ENCODE measurements around the gene CD226.
"Not testable (repeated sequence)": the region's sequence is repeated elsewhere in the genome, so short reads cannot be mapped to it uniquely, and the experiment has no call there.

The CD226 gene

DNA sequence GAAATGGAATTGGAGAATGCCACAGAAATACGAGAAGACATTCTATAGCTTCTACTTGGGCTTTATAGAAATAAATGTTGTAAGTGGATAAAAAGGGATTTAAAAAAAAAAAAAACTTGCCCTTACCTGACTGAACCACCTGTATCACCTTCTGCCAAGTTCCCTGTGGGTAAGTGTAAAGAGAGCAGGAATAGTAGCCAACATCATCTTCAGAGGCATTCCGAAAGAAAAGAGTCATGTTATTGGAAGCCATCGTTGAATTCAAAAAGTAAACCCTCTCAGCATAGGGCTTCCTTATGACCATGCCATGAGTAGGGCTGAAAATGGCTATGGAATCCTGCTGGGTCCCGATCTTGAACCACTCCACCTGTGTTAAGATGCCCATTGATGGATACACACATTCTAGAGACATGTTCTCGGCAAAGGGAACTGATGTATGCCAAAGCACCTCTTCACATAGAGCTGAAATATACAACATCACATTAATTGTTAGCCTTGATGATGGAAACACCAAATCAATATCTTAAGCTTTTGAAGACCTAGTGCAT lies 991 bp downstream of the CD226 start:
- Histone ChIP-seq H3K36me3 (ENCODE audit: low read depth) (no peaks in the 10 kb centered on the region), H3K4me1 (ENCODE audit: insufficient read depth, poor library complexity, severe bottlenecking) (no peaks in the 10 kb centered on the region), H3K27me3 (ENCODE audit: insufficient read depth, poor library complexity, severe bottlenecking) (no peaks in the 10 kb centered on the region), H3K27ac (ENCODE audit: poor library complexity, severe bottlenecking) (no peak overlapping the region), H3K4me3 (ENCODE audit: severe bottlenecking) (no peak overlapping the region), H3K9me3 (ENCODE audit: severe bottlenecking) (no peaks in the 10 kb centered on the region)
- ATAC-seq (ENCODE audit: low read depth) (no peak), DNase-seq (ENCODE audit: low spot score) (no peak)
- TF ChIP-seq CTCF (IDR thresholded peaks at IDR 0.05; ENCODE audit: poor library complexity, severe bottlenecking): no peak

DNA sequence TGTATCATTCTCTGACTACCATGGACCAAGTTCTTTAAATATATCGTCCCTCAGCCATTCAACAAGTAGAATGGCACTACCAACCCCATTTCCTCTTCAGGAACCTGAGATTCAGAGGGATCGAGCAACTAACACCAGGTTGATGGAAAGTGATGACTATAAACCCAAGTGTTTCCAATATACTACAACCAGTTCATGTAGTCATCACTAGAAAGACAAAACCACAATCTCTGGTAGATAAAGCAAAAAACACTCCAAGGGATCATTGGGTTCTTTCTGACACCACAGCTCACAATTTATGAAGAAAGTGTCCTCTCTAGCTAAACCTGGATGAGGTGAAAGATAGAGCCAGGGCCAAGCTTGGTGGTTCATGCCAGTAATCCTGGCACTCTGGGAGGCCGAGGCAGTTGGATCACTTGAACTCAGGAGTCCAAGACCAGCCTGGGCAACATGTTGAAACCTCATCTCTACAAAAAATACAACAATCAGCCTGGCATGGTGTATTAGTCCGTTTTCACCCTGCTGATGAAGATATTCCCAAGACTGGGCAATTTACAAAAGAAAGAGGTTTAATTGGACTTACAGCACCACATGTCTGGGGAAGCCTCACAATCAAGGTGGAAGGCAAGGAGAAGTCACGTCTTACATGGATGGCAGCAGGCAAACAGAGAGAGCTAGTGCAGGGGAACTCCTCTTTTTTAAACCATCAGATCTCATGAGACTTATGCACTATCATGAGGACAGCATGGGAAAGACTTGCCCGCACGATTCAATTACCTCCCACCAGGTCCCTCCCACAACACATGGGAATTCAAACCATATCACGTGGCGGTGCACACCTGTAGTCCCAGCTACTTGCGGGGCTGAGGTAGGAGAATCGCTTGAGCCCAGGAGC lies 2.2 kb downstream of the CD226 start:
- H3K27ac ChIP-seq (ENCODE audit: poor library complexity, severe bottlenecking): no peak overlapping the region
- H3K9me3 ChIP-seq (ENCODE audit: severe bottlenecking): no peaks in the 10 kb centered on the region
- H3K27me3 ChIP-seq (ENCODE audit: insufficient read depth, poor library complexity, severe bottlenecking): no peaks in the 10 kb centered on the region
- H3K4me1 ChIP-seq (ENCODE audit: insufficient read depth, poor library complexity, severe bottlenecking): no peaks in the 10 kb centered on the region
- ATAC-seq (ENCODE audit: low read depth) (no peak), DNase-seq (ENCODE audit: low spot score) (no peak)
- no peak for TF ChIP-seq CTCF (IDR thresholded peaks at IDR 0.05; ENCODE audit: poor library complexity, severe bottlenecking)
- no peak overlapping the region for H3K4me3 ChIP-seq (ENCODE audit: severe bottlenecking)
- no peaks in the 10 kb centered on the region for H3K36me3 ChIP-seq (ENCODE audit: low read depth)

GRCh38 chr18:69944436-69944835 lies 3.2 kb downstream of the CD226 start:
- Histone ChIP-seq H3K27ac (ENCODE audit: poor library complexity, severe bottlenecking) (no peak overlapping the region), H3K36me3 (ENCODE audit: low read depth) (no peaks in the 10 kb centered on the region), H3K27me3 (ENCODE audit: insufficient read depth, poor library complexity, severe bottlenecking) (no peaks in the 10 kb centered on the region), H3K4me3 (ENCODE audit: severe bottlenecking) (no peak overlapping the region), H3K9me3 (ENCODE audit: severe bottlenecking) (no peaks in the 10 kb centered on the region), H3K4me1 (ENCODE audit: insufficient read depth, poor library complexity, severe bottlenecking) (no peaks in the 10 kb centered on the region)
- ATAC-seq (ENCODE audit: low read depth): no peak
- DNase-seq (ENCODE audit: low spot score): no peak
- TF ChIP-seq CTCF (IDR thresholded peaks at IDR 0.05; ENCODE audit: poor library complexity, severe bottlenecking): no peak

DNA sequence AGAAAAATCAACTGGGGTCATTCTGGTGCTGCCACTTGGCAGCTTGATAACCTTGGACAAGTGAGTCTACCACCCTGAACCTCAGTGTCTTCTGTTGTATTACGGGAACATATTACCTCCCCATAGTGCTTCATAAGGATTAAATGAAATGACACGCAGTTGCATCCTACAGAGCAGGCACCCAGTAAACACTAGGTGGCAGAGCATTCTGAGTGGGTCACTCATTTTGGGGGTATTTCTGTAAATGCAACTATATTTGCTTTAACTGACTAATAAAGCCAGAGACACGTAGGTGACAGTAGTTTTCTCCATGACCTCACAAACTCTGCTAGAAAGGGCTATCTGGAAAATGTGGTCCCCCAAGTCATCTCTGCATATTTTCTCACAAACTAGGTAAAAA lies 4.7 kb downstream of the CD226 start:
- no peaks in the 10 kb centered on the region for H3K4me1 ChIP-seq (ENCODE audit: insufficient read depth, poor library complexity, severe bottlenecking)
- no peak overlapping the region for H3K27ac ChIP-seq (ENCODE audit: poor library complexity, severe bottlenecking)
- H3K36me3 ChIP-seq (ENCODE audit: low read depth): no peaks in the 10 kb centered on the region
- H3K4me3 ChIP-seq (ENCODE audit: severe bottlenecking): no peak overlapping the region
- DNase-seq (ENCODE audit: low spot score) (no peak), ATAC-seq (ENCODE audit: low read depth) (no peak)
- no peaks in the 10 kb centered on the region for H3K9me3 ChIP-seq (ENCODE audit: severe bottlenecking)
- TF ChIP-seq CTCF (IDR thresholded peaks at IDR 0.05; ENCODE audit: poor library complexity, severe bottlenecking): peak; percentile 11
- no peaks in the 10 kb centered on the region for H3K27me3 ChIP-seq (ENCODE audit: insufficient read depth, poor library complexity, severe bottlenecking)

- no peak for DNase-seq (ENCODE audit: low spot score)
- Histone ChIP-seq H3K4me1 (ENCODE audit: insufficient read depth, poor library complexity, severe bottlenecking) (no peaks in the 10 kb centered on the region), H3K36me3 (ENCODE audit: low read depth) (no peaks in the 10 kb centered on the region), H3K9me3 (ENCODE audit: severe bottlenecking) (no peaks in the 10 kb centered on the region), H3K4me3 (ENCODE audit: severe bottlenecking) (no peak overlapping the region), H3K27me3 (ENCODE audit: insufficient read depth, poor library complexity, severe bottlenecking) (no peaks in the 10 kb centered on the region), H3K27ac (ENCODE audit: poor library complexity, severe bottlenecking) (no peak overlapping the region)
- no peak for ATAC-seq (ENCODE audit: low read depth)
- TF ChIP-seq CTCF (IDR thresholded peaks at IDR 0.05; ENCODE audit: poor library complexity, severe bottlenecking): no peak
Measured at GRCh38 chr18:69941183-69941582, 6.5 kb downstream of the CD226 start.

DNA sequence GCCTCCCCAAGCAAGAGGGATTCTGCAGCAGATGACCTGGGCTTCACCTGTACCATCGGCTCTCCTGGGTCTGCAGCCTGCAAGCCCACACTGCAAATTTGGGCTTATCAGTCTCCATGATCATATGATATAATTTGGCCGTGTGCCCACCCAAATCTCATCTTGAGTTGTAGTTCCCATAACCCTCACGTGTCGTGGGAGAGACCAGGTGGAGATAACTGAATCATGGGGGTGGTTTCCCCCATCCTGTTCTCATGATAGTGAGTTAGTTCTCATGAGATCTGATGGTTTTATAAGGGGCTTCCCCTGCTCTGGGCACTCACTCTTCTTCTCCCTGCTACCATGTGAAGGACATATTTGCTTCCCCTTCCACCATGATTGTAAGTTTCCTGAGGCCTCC lies 7.9 kb downstream of the CD226 start:
- not testable (repeated sequence) for H3K27ac ChIP-seq (ENCODE audit: poor library complexity, severe bottlenecking); H3K4me3 ChIP-seq (ENCODE audit: severe bottlenecking)

More for the DNA sequence above, 7.9 kb downstream of the CD226 start:
- ATAC-seq (ENCODE audit: low read depth); H3K36me3 ChIP-seq (ENCODE audit: low read depth); H3K4me1 ChIP-seq (ENCODE audit: insufficient read depth, poor library complexity, severe bottlenecking); H3K9me3 ChIP-seq (ENCODE audit: severe bottlenecking); DNase-seq (ENCODE audit: low spot score); H3K27me3 ChIP-seq (ENCODE audit: insufficient read depth, poor library complexity, severe bottlenecking): not testable (repeated sequence)

Data from RWPE2 (cell line).